HG02840 (cell line): ENCODE results near the gene ACSM6.
"Not testable (repeated sequence)": the region's sequence is repeated elsewhere in the genome, so short reads cannot be mapped to it uniquely, and the experiment has no call there.

ENCODE experiments used
- ATAC-seq: cut with Tn5 transposase; IDR thresholded peaks from one replicate; pipeline ENCODE4 v1.9.1; 2021; ENCODE audit warnings: mild to moderate bottlenecking, moderate library complexity, moderate number of reproducible peaks; ENCODE audit not compliant: unreplicated experiment, low FRiP score

The ACSM6 gene

GRCh38 chr10:95214793-95215192, 20.8 kb downstream of the ACSM6 start:
- ATAC-seq: no peak

GRCh38 chr10:95217476-95217875, 23.4 kb downstream of the ACSM6 start:
- no peak for ATAC-seq

- no peak for ATAC-seq
These were observed 26.5 kb downstream of the ACSM6 start for GRCh38 chr10:95220539-95220938.

GRCh38 chr10:95221124-95221523, 27.1 kb downstream of the ACSM6 start:
- ATAC-seq: no peak

GRCh38 chr10:95225136-95225535, 31.1 kb downstream of the ACSM6 start:
- ATAC-seq: no peak

GRCh38 chr10:95228934-95229723, 35.1 kb downstream of the ACSM6 start:
- ATAC-seq: not testable (repeated sequence)

- no peak for ATAC-seq
These were observed 35.9 kb downstream of the ACSM6 start for GRCh38 chr10:95229724-95230627.

- ATAC-seq: not testable (repeated sequence)
These were observed 36.9 kb downstream of the ACSM6 start for GRCh38 chr10:95230677-95231586.

GRCh38 chr10:95233377-95234034, 39.5 kb downstream of the ACSM6 start:
- ATAC-seq: no peak

GRCh38 chr10:95234951-95235350, 40.9 kb downstream of the ACSM6 start:
- ATAC-seq: no peak

GRCh38 chr10:95235676-95236067, 41.6 kb downstream of the ACSM6 start:
- no peak for ATAC-seq

- peak; percentile 93 for ATAC-seq
These were observed 42.2 kb downstream of the ACSM6 start for GRCh38 chr10:95236068-95236903.

- ATAC-seq: no peak
These were observed 43.5 kb downstream of the ACSM6 start for GRCh38 chr10:95237376-95238170.

GRCh38 chr10:95240096-95240495, 46.1 kb downstream of the ACSM6 start:
- not testable (repeated sequence) for ATAC-seq

- no peak for ATAC-seq
These were observed 46.8 kb downstream of the ACSM6 start for GRCh38 chr10:95240811-95241210.

- ATAC-seq: no peak
These were observed 47.5 kb downstream of the ACSM6 start for GRCh38 chr10:95241533-95241932.

GRCh38 chr10:95242581-95243317, 48.7 kb downstream of the ACSM6 start:
- no peak for ATAC-seq

- ATAC-seq: no peak
These were observed 49.2 kb downstream of the ACSM6 start for GRCh38 chr10:95243318-95243617.
